Measurements from ENCODE around the gene PTPRM. TPM values are rescaled to one million over a fixed set of nuclear protein-coding genes. Genes with fewer than 3 reads are reported as not detected.

Gene PTPRM
- total RNA-seq, 1 experiment from 2014 or later, result not detected

DNA sequence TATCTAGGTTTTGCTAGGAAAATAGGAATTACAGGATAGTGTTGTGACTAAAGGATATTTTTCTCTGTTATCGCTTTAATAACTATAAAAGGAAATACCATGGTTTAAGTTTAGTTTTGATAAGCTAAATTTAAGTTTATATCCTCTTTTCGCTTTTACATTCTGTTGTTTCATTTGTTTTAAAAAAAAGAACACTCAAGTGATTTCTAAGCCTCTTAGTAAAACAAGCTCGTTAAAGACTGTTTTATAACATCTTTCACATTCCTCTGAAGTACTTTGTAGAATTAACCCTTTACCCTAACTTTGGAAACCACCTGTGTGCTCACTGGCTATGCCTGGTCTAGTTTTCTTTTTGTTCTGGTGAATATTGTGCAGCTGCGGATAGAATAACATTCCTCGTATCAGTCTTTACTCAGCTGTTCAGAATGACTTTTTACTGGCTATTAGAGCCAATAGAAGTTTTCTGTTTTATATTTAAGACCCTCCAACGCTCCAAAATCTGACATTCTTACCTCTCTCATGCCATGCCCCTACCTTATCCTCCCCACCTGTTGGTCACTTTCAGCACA is 183.1 kb downstream of the PTPRM start:
- DNase-seq (ENCODE audit: low spot score), result no peak
- ChIA-PET POLR2A (ENCODE audit: low non-redundant PET) (no interaction called here), CTCF (no interaction called here)
- H3K27me3 ChIP-seq (replicated peaks; ENCODE audit: insufficient read depth, low read depth, low read length, poor library complexity), result no peaks in the 10 kb centered on the region
- intact Hi-C loops (cut with micrococcal nuclease; ENCODE audit: unreplicated experiment), result no loop called here
- no TSS peak for BruUV-seq (replicated peaks)
- no peak overlapping the region for H3K27ac ChIP-seq (ENCODE audit: low read depth, low read length, poor library complexity, severe bottlenecking)
- no peaks in the 10 kb centered on the region for H3K4me1 ChIP-seq (ENCODE audit: insufficient read depth, low read length, poor library complexity, severe bottlenecking)
- TF ChIP-seq CTCF (conservative IDR thresholded peaks at IDR 0.05; ENCODE audit: low read depth, low read length) (no peak), EZH2 (IDR thresholded peaks at IDR 0.05; ENCODE audit: borderline replicate concordance, low read depth, low read length, poor library complexity, severe bottlenecking) (no peak)
- peaks cover 32% of the 10 kb centered on the region for H3K9me3 ChIP-seq (ENCODE audit: low read depth, low read length, poor library complexity, severe bottlenecking)
- H3K36me3 ChIP-seq (ENCODE audit: insufficient read depth, low read length, poor library complexity, severe bottlenecking), result no peaks in the 10 kb centered on the region
- H3K4me3 ChIP-seq (ENCODE audit: low read depth, low read length, poor library complexity, severe bottlenecking), result no peak overlapping the region

- no peak overlapping the region for H3K4me3 ChIP-seq (ENCODE audit: low read depth, low read length, poor library complexity, severe bottlenecking)
- H3K9me3 ChIP-seq (ENCODE audit: low read depth, low read length, poor library complexity, severe bottlenecking), result peaks cover 29% of the 10 kb centered on the region
- H3K27me3 ChIP-seq (replicated peaks; ENCODE audit: insufficient read depth, low read depth, low read length, poor library complexity), result no peaks in the 10 kb centered on the region
- TF ChIP-seq EZH2 (IDR thresholded peaks at IDR 0.05; ENCODE audit: borderline replicate concordance, low read depth, low read length, poor library complexity, severe bottlenecking) (no peak), CTCF (conservative IDR thresholded peaks at IDR 0.05; ENCODE audit: low read depth, low read length) (no peak)
- no peak overlapping the region for H3K27ac ChIP-seq (ENCODE audit: low read depth, low read length, poor library complexity, severe bottlenecking)
- CTCF ChIA-PET, result no interaction called here
- no peaks in the 10 kb centered on the region for H3K36me3 ChIP-seq (ENCODE audit: insufficient read depth, low read length, poor library complexity, severe bottlenecking)
- POLR2A ChIA-PET (ENCODE audit: low non-redundant PET), result no interaction called here
- no peaks in the 10 kb centered on the region for H3K4me1 ChIP-seq (ENCODE audit: insufficient read depth, low read length, poor library complexity, severe bottlenecking)
- no peak for DNase-seq (ENCODE audit: low spot score)
- BruUV-seq (replicated peaks), result no TSS peak
- intact Hi-C loops (cut with micrococcal nuclease; ENCODE audit: unreplicated experiment), result no loop called here
Observed at GRCh38 chr18:7750966-7751365, 183.8 kb downstream of the PTPRM start.

DNA sequence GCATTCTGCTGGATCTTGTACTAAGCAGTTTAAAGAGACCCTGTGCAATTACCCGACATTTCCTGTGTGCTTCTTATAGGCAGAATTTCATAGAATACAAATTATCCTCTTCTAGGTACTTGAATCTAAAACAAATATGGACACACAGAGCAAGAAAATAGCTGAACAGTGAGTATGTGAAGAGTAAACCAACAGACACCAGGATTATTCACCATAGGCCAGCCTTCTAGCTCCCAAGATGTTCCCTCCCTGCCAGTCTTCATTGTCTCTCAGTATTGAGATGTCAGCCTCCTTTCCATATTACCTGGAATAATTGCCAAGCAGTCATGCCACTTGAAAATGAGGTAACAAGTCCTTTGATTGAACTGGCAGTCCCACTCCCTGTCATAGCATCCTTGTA is 187.1 kb downstream of the PTPRM start:
- Histone ChIP-seq H3K9me3 (ENCODE audit: low read depth, low read length, poor library complexity, severe bottlenecking) (peaks cover 18% of the 10 kb centered on the region), H3K27ac (ENCODE audit: low read depth, low read length, poor library complexity, severe bottlenecking) (no peak overlapping the region), H3K4me1 (ENCODE audit: insufficient read depth, low read length, poor library complexity, severe bottlenecking) (no peaks in the 10 kb centered on the region), H3K27me3 (replicated peaks; ENCODE audit: insufficient read depth, low read depth, low read length, poor library complexity) (no peaks in the 10 kb centered on the region), H3K4me3 (ENCODE audit: low read depth, low read length, poor library complexity, severe bottlenecking) (no peak overlapping the region), H3K36me3 (ENCODE audit: insufficient read depth, low read length, poor library complexity, severe bottlenecking) (no peaks in the 10 kb centered on the region)
- TF ChIP-seq EZH2 (IDR thresholded peaks at IDR 0.05; ENCODE audit: borderline replicate concordance, low read depth, low read length, poor library complexity, severe bottlenecking), result no peak
- TF ChIP-seq CTCF (conservative IDR thresholded peaks at IDR 0.05; ENCODE audit: low read depth, low read length), result no peak
- CTCF ChIA-PET, result no interaction called here
- BruUV-seq (replicated peaks), result no TSS peak
- DNase-seq (ENCODE audit: low spot score), result no peak
- POLR2A ChIA-PET (ENCODE audit: low non-redundant PET), result no interaction called here
- intact Hi-C loops (cut with micrococcal nuclease; ENCODE audit: unreplicated experiment), result no loop called here
